HG03025 (cell line): Measurements from ENCODE around the gene MIS18A.
"Not testable (repeated sequence)": the region's sequence is repeated elsewhere in the genome, so short reads cannot be mapped to it uniquely, and the experiment has no call there.

Experiments used
- ATAC-seq: cut with Tn5 transposase; IDR thresholded peaks from one replicate; pipeline ENCODE4 v1.9.1; 2021; ENCODE audit warnings: mild to moderate bottlenecking, moderate library complexity; ENCODE audit not compliant: unreplicated experiment, low FRiP score

Gene MIS18A, protein sequence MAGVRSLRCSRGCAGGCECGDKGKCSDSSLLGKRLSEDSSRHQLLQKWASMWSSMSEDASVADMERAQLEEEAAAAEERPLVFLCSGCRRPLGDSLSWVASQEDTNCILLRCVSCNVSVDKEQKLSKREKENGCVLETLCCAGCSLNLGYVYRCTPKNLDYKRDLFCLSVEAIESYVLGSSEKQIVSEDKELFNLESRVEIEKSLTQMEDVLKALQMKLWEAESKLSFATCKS

DNA sequence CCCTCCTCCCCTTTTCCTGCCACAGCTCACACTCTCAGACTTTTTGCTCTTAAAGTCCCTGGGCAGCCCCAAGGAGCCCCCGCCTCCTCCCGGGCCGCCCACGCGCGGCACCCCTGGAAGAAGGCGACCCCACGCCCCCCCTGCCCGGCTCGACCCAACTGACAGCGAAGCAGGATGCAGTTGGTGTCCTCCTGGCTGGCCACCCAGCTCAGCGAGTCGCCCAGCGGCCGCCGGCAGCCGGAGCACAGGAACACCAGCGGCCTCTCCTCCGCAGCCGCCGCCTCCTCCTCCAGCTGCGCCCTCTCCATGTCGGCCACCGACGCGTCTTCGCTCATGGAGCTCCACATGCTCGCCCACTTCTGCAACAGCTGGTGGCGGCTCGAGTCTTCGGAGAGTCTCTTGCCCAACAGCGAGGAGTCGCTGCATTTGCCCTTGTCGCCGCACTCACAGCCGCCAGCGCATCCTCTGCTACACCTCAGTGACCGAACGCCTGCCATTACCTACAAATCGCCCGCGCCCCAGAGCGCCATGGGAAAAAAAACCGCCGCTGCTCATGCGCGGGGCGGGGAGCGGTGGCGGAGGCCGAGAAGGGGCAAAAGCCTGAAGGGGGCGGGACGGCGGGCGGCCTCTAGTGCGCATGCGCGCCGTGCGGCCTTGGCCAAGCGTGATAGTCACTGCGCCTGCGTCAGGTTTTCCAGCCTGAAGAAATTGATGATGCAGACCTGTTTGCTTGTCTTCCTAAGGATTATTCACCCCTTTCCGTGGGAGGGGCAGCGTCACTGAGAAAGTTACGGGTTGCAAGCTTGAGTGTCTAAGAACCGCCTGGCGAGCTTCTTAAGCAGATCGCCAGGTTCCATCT, at the start of gene MIS18A:
MIS18A (minus strand) TSS at position 532 of the 859 bp plus-strand sequence; CDS start at position 497, 35 bp downstream.
- peak; percentile 81 for ATAC-seq

DNA sequence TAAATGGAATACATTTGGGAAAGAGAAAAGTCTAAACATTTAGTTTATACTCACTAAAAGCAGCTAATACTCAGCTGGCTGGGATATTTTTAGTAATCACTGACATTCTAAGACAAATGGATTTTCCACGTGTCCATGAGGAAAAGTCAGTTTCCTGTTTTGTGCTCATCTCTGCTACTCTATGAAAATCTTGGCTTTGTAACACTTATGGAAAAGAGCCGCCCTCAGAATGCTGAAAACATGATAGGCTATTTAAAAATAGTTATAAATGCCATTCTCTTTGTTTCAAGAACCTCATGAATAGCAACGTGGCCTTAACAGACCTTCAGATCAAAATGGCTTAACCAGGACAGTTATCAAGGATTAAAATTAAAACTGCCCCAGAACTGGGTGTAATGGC, 49.7 kb upstream of the MIS18A start:
- no peak for ATAC-seq

GRCh38 chr21:32325706-32326105, 46.9 kb upstream of the MIS18A start:
- no peak for ATAC-seq

- no peak for ATAC-seq
Observed at GRCh38 chr21:32322676-32323075, 43.8 kb upstream of the MIS18A start.

- no peak for ATAC-seq
Observed at GRCh38 chr21:32322103-32322502, 43.3 kb upstream of the MIS18A start.

- ATAC-seq: no peak
Observed at GRCh38 chr21:32321480-32321879, 42.6 kb upstream of the MIS18A start.

GRCh38 chr21:32320726-32321125, 41.9 kb upstream of the MIS18A start:
- no peak for ATAC-seq

DNA sequence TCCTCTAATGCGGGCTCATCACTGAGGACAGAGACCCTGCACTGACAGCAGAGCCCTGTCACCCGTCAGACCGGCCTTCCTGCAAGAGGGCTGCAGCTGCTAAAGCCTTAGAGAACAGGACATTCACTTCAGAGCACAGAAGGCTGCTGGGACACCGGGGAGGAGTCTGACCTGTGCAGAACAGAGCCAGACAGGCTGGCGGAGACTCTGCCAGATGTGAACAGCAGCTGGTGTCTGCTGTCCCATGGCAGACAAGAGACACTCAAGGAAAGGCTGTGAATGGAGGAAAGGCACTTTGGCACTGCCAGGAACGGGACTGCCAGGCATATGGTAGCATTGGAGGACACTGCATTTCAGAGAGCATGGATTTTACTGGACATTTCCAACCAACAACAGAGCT, 41.2 kb upstream of the MIS18A start:
- no peak for ATAC-seq

GRCh38 chr21:32319012-32319411, 40.2 kb upstream of the MIS18A start:
- ATAC-seq: no peak

DNA sequence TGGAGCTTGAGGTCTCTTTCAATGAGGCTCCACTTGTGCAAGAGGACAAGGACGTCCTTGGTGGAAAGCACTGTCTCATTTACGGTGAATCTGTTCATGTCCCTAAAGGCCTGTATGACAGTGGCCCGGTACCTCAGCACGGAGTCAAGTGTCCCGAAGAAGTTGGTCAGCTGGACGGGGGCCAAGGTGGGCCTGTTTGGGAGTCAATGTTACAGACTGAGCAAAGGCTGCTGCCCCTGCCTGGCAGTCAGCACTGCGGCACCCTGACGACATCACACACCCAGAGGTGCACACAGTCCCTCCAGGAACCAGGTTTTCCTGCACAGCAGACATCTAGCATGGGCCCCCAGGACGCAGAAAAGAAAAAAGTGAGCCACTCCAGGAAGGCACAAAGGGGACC, 38.9 kb upstream of the MIS18A start:
- ATAC-seq: no peak

GRCh38 chr21:32316361-32317215, 37.7 kb upstream of the MIS18A start:
- ATAC-seq: no peak

- no peak for ATAC-seq
Observed at GRCh38 chr21:32315511-32316281, 36.8 kb upstream of the MIS18A start.

- ATAC-seq: no peak
Observed at GRCh38 chr21:32314806-32315205, 36.0 kb upstream of the MIS18A start.

DNA sequence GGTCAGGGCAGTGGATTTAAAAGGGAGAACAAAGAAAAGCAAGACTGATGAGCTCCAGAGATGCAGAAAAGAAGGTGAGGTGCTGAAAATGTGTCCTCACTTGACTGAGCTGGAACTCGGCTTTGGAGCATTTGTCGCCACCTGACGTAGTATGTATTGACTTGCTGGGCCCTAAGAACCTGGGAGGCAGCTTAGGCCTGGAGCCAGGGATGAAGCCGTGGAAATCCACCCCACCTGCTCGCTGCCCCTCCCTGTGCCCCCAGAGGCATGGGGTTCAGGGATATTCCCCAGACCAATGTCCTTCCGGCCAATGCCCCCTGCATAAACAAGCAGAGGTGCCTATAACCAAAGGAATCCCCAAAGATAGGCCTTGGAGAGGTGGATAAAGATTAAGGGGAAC, 34.1 kb upstream of the MIS18A start:
- ATAC-seq: no peak

DNA sequence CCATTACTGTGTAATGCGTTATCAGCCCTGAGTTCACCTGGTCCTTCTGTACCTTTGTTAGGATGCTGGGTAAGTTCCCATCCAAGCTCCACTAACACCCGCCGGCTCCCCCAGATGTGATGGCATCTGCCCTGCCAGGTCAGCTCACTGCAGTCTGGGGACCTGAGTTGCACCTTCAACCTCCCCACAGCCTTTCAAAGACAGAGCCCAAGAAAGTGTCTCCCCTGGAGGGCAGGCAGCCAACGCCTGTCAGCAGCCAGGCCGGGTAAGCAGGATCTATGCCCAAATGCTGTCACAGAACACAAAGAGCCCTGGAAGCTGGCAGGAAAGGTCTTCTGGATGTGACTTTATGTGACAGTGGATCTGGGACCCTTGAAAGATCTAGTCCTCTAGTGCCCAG, 33.5 kb upstream of the MIS18A start:
- no peak for ATAC-seq

DNA sequence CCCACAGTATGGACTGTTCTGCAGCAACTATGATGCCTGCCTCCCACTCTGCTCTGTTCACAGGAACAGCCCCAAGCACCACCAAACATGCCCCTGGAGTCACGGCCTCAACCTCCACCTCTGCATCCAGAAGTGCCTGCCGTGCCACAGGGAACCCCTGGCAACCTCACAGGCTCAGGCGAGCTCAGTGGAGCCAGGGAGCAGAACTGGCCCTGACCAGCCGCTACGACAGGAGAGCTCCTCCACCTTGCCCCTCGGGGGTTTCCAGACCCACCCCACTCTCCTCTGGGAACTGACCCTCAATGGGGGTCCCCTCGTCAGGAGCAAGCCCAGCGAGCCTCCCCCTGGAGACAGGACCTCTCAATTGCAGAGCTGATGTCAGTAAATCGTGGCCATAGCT, 32.8 kb upstream of the MIS18A start:
- ATAC-seq: no peak

DNA sequence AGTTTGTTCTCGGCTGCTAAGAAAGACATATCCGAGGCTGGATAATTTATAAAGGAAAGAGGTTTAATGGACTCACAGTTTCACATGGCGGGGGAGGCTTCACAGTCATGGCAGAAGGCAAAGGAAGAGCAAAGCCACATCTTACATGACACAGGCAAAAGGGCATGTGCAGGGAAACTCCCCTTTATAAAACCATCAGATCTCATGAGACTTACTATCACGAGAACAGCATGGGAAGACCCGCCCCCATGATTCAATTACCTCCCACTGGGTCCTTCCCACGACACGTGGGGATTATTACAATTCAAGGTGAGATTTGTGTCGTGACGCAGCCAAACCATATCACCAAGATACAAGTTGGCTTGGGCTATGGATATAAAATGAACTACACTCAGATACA, 32.1 kb upstream of the MIS18A start:
- ATAC-seq: not testable (repeated sequence)

- no peak for ATAC-seq
Observed at GRCh38 chr21:32309906-32310460, 31.1 kb upstream of the MIS18A start.

- ATAC-seq: no peak
Observed at GRCh38 chr21:32308696-32309095, 29.8 kb upstream of the MIS18A start.

DNA sequence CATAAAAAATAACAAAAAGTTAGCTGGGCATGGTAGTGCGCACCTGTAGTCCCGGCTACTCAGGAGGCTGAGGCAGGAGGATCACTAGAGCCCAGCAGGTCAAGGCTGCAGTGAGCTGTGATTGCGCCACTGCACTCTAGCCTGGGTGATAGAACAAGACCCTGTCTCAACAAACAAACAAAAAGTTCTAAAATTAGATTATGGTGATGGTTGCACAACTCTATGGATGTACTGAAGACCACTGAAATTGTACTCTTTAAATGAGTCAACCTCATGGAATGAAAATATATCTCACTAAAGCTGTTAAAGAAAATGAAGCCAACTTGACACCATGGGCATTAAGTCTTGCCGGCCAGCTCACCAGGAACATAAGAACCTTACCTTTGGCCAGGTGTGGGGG, 28.9 kb upstream of the MIS18A start:
- no peak for ATAC-seq
